Transverse colon (tissue), 3 donors: ENCODE data around the gene SMIM28.

Source experiments
- POLR2A ChIP-seq: fragments of 450-650 bp; IDR thresholded peaks from one replicate; pipeline ENCODE4 v1.6.1; 2016; ENCODE audit warnings: antibody characterized with exemption, mild to moderate bottlenecking, moderate library complexity
- TF ChIP-seq, protein P1 (sequence below), 5 experiments: fragments of 200-600 bp in 3 of 5; fragments of 450-650 bp in 2 of 5; sonication (generic) in 3 of 5; IDR thresholded peaks; 1 replicate in 2 of 5; 2 replicates in 3 of 5; pipeline ENCODE4 v1.5.1; 2016 to 2017; ENCODE audit warnings: antibody characterized with exemption in 5 of 5, inconsistent platforms in 3 of 5, mild to moderate bottlenecking in 2 of 5, moderate library complexity in 1 of 5

DNA sequence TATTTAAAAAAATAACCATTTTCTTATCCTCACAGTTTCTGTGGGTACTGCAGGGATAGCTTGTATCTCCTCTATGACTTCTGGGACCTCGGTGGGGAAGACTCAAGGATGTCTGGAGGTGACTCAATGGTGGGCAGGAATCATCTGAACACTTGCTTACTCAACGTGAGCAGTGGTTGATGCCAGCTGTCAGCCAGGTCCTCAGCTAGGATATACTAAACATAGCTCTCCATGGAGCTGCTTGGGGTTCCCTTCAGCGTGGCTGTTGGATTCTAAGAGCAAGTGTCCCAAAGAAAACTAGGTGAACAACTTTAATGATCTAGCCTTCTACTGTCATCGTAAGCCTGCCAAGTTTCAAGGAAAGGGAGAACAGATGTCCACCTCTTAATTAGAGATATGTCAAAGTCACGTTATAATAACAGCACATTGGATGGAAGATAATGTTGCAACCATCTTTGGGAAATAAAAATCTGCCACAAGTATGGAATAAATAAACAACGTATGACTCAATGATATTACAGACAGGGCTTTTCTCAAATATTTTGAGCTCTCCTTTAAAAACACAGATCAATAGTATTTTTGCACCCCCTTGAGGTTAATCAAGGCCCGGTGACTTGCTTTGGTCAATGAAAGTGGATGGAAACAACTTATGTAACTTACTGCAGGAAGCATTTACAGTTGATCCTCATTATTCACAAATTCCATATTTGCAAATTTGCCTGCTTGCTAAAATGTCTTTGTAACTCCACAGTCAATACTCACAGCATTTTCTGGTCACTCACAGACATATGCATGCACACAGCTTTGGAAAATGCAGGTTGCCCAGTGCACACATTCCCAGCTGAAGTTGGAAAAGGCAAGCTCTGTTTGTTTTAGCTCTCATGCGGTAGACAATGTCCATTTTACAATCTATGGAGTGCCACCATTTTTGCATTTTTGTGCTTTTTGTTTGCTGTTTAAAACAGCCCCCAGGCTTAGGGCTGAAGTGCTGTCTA, 19.7 kb downstream of the SMIM28 start:
- TF ChIP-seq, protein P1, sequence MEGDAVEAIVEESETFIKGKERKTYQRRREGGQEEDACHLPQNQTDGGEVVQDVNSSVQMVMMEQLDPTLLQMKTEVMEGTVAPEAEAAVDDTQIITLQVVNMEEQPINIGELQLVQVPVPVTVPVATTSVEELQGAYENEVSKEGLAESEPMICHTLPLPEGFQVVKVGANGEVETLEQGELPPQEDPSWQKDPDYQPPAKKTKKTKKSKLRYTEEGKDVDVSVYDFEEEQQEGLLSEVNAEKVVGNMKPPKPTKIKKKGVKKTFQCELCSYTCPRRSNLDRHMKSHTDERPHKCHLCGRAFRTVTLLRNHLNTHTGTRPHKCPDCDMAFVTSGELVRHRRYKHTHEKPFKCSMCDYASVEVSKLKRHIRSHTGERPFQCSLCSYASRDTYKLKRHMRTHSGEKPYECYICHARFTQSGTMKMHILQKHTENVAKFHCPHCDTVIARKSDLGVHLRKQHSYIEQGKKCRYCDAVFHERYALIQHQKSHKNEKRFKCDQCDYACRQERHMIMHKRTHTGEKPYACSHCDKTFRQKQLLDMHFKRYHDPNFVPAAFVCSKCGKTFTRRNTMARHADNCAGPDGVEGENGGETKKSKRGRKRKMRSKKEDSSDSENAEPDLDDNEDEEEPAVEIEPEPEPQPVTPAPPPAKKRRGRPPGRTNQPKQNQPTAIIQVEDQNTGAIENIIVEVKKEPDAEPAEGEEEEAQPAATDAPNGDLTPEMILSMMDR (IDR thresholded peaks at IDR 0.05) = no peak
- no peak for TF ChIP-seq POLR2A
